HepG2 (cell line): Measurements from ENCODE around the gene WDR31. TPM values are rescaled to one million over a fixed set of nuclear protein-coding genes. Genes with fewer than 3 reads are reported as not detected.

Experiments used
- ATAC-seq: fragments of 200-7000 bp; cut with Tn5 transposase; 3 replicates; pipeline ENCODE4 v1.9.1; 2020; ENCODE audit warnings: mild to moderate bottlenecking, moderate library complexity
- BruUV-seq: library from RNA; stranded (reverse); fragments of 400-500 nt; replicated peaks from 2 replicates; lab custom pipeline; 2021; lab: Mats Ljungman, UMichigan
- CTCF ChIA-PET: fragments of 300-600 bp; formaldehyde crosslinking; extraction: SDS; loops from one replicate; lab custom pipeline; 2021; ENCODE audit warnings: low total read pairs, inconsistent platforms, low intra/inter-chr PET ratio; lab: Yijun Ruan, JAX
- POLR2A ChIA-PET: fragments of 350-600 bp; sonication (Branson Sonifier 250); formaldehyde crosslinking; loops from one replicate; lab custom pipeline; 2020; ENCODE audit warnings: antibody characterized with exemption, inconsistent platforms; lab: Yijun Ruan, JAX
- DNase-seq: peaks from one replicate; pipeline ENCODE4 v3.0.0-alpha.2; 2015; ENCODE audit warnings: low spot score
- FAIRE-seq: peaks from 3 replicates; lab custom pipeline; 2011; peaks lifted over from hg19 to GRCh38; lab: Jason Lieb, UNC
- H2AFZ ChIP-seq: one replicate; pipeline ENCODE4 v1.6.1; 2011; ENCODE audit warnings: low read length, inconsistent platforms
- H3K27ac ChIP-seq: fragments of 300-600 bp; 3 replicates; pipeline ENCODE4 v1.8.0; 2011; ENCODE audit warnings: mixed run types, mild to moderate bottlenecking, mixed read lengths, low read length, inconsistent platforms; ENCODE audit not compliant: insufficient read depth; ENCODE audit errors: extremely low read length
- H3K27me3 ChIP-seq, 2 experiments: fragments of 200-600 bp in 1 of 2; 2 replicates in 1 of 2; 3 replicates in 1 of 2; pipeline versions ENCODE4 v1.6.0 to v1.8.0; 2011; ENCODE audit warnings: low read length in 2 of 2, mild to moderate bottlenecking in 2 of 2, moderate library complexity in 2 of 2, inconsistent platforms in 1 of 2; ENCODE audit not compliant: insufficient read depth in 2 of 2, control insufficient read depth in 1 of 2
- H3K36me3 ChIP-seq, 2 experiments: fragments of 200-600 bp in 1 of 2; replicated peaks in 1 of 2; 2 replicates in 1 of 2; 3 replicates in 1 of 2; pipeline versions ENCODE4 v1.5.1 to v1.8.0; 2011; ENCODE audit warnings: low read length in 2 of 2, inconsistent platforms in 1 of 2; ENCODE audit not compliant: insufficient read depth in 2 of 2, control insufficient read depth in 1 of 2
- H3K4me1 ChIP-seq: 2 replicates; pipeline ENCODE4 v1.5.1; 2012; ENCODE audit warnings: low read length, inconsistent platforms; ENCODE audit not compliant: insufficient read depth
- H3K4me2 ChIP-seq: 2 replicates; pipeline ENCODE4 v1.6.0; 2011; ENCODE audit warnings: low read depth, low read length, inconsistent platforms
- H3K4me3 ChIP-seq, 3 experiments: fragments of 200-600 bp in 1 of 3; sonication (generic), shearing (Covaris generic) in 1 of 3; replicated peaks in 1 of 3; 2 replicates each; pipeline ENCODE4 v1.5.1; 2011 to 2016; ENCODE audit warnings: low read length in 3 of 3, inconsistent platforms in 2 of 3, low read depth in 2 of 3, mild to moderate bottlenecking in 2 of 3, control low read depth in 1 of 3, mixed read lengths in 1 of 3; ENCODE audit not compliant: insufficient read depth in 1 of 3
- H3K79me2 ChIP-seq: one replicate; pipeline ENCODE4 v1.6.1; 2011; ENCODE audit warnings: low read length, inconsistent platforms; ENCODE audit not compliant: insufficient read depth
- H3K9ac ChIP-seq: 2 replicates; pipeline ENCODE4 v1.6.0; 2011; ENCODE audit warnings: mild to moderate bottlenecking, low read depth, low read length, inconsistent platforms; ENCODE audit not compliant: insufficient read depth
- H3K9me3 ChIP-seq: 2 replicates; pipeline ENCODE4 v1.5.1; 2012; ENCODE audit warnings: mild to moderate bottlenecking, low read length
- H4K20me1 ChIP-seq: 2 replicates; pipeline ENCODE4 v1.6.0; 2011; ENCODE audit warnings: inconsistent platforms, mild to moderate bottlenecking, low read length, moderate library complexity; ENCODE audit not compliant: insufficient read depth
- ATF7 ChIP-seq, 2 experiments: fragments of 450-650 bp in 1 of 2; sonication (generic) in 1 of 2; formaldehyde crosslinking in 1 of 2; IDR thresholded peaks; 2 replicates each; pipeline versions ENCODE4 v1.4.0 to v1.6.1; 2016 to 2020; ENCODE audit warnings: antibody characterized with exemption in 1 of 2, mild to moderate bottlenecking in 1 of 2, missing genetic modification reagents in 1 of 2
- ZNF282 ChIP-seq: fragments of 450-650 bp; IDR thresholded peaks from 2 replicates; pipeline ENCODE4 v1.6.1; 2018; ENCODE audit not compliant: partially characterized antibody
- WGBS: methylation state at CpG from one replicate; pipeline ENCODE4 v1.1.6; 2017; ENCODE audit warnings: low lambda C conversion rate; 5-methylcytosine and 5-hydroxymethylcytosine counted together
- in situ Hi-C: cut with HindIII; loops from 2 replicates; pipeline ENCODE4 v1.10.0; 2017; ENCODE audit warnings: low pct_unique_long_range_greater_than_20kb; ENCODE audit not compliant: extremely low pct_ligation_motif_present
- intact Hi-C: fragments of 100-400 bp; cut with micrococcal nuclease; formaldehyde crosslinking; loops from one replicate; pipeline ENCODE4 v1.10.0; 2022; ENCODE audit not compliant: unreplicated experiment
- polyA plus RNA-seq, 8 experiments: library from polyadenylated mRNA; depleted of rRNA in 3 of 8; stranded (reverse) in 7 of 8; unstranded in 1 of 8; fragments of >200 nt; fragmentation: Illumina TruSeq in 4 of 8; extraction: Trizol in 4 of 8; gene quantifications; 2 replicates each; pipeline versions ENCODE4 v1.2.1 to v1.2.3, GENCODE V29; 2011 to 2016; ENCODE audit warnings: low read depth in 4 of 8, missing spikeins in 1 of 8, mixed read lengths in 1 of 8; ENCODE audit not compliant: insufficient read depth in 1 of 8
- total RNA-seq, 5 experiments: library from RNA; depleted of rRNA; stranded (reverse); fragments of >200 nt; fragmentation: Illumina TruSeq; extraction: Trizol; gene quantifications; 2 replicates each; pipeline ENCODE4 v1.2.3, GENCODE V29; 2016; ENCODE audit warnings: low read depth in 1 of 5
- TF ChIP-seq, protein P1 (sequence below): sonication (generic); formaldehyde crosslinking; IDR thresholded peaks from 2 replicates; pipeline ENCODE4 v1.4.0; 2020; ENCODE audit warnings: missing genetic modification reagents
- TF ChIP-seq, protein P2 (sequence below): IDR thresholded peaks from 2 replicates; pipeline ENCODE4 v1.6.1; 2016; ENCODE audit warnings: low read depth, borderline replicate concordance

Gene WDR31
- total and polyA plus RNA-seq, 2 of the 13 experiments (the other 11 are each of a cell fraction or from before 2014, with no cell fraction given): 0.33 to 1.7 TPM

DNA sequence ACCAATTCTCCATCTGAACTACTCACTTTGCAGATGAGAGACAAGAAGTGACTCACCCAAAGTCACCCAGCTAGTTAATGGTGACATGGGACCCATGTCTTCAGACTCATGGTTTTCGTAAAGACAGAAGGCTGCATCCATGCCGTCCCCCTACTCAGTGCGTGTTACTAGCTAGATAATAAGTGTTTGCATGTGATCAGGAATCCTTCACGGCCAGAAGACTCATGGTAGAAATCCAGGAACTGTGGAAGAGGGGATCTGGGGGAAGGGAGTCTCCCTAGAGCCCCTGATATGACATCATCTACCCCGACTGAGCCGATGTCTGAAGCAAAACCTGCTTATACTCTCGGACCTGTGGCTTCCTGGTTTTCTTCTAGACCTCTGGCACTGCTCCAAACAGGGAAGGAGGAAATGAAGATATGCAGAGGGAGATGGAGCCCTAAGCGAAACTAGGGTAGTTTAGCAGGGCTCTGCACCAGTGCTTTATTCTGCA is 40.2 kb downstream of the WDR31 start:
- H3K79me2 ChIP-seq: no peaks in the 10 kb centered on the region
- no peak overlapping the region for H3K27ac ChIP-seq
- no peak overlapping the region for H2AFZ ChIP-seq
- H3K36me3 ChIP-seq: no peaks in the 10 kb centered on the region
- no peaks in the 10 kb centered on the region for H3K9me3 ChIP-seq
- FAIRE-seq: no peak
- no peaks in the 10 kb centered on the region for H4K20me1 ChIP-seq
- H3K4me3 ChIP-seq: no peak overlapping the region
- DNase-seq: no peak
- in situ Hi-C loops: no loop called here
- H3K4me2 ChIP-seq: no peak overlapping the region
- ATAC-seq: no peak
- H3K9ac ChIP-seq: no peak overlapping the region
- WGBS: 58% methylated on average over 8 of the region's 8 CpGs
- H3K27me3 ChIP-seq: no peaks in the 10 kb centered on the region; a peak in 1 of 5 replicates
- CTCF ChIA-PET: no interaction called here
- no TSS peak for BruUV-seq
- POLR2A ChIA-PET: no interaction called here
- peaks cover 31% of the 10 kb centered on the region for H3K4me1 ChIP-seq
- intact Hi-C loops: no loop called here
- TF ChIP-seq, protein P1, sequence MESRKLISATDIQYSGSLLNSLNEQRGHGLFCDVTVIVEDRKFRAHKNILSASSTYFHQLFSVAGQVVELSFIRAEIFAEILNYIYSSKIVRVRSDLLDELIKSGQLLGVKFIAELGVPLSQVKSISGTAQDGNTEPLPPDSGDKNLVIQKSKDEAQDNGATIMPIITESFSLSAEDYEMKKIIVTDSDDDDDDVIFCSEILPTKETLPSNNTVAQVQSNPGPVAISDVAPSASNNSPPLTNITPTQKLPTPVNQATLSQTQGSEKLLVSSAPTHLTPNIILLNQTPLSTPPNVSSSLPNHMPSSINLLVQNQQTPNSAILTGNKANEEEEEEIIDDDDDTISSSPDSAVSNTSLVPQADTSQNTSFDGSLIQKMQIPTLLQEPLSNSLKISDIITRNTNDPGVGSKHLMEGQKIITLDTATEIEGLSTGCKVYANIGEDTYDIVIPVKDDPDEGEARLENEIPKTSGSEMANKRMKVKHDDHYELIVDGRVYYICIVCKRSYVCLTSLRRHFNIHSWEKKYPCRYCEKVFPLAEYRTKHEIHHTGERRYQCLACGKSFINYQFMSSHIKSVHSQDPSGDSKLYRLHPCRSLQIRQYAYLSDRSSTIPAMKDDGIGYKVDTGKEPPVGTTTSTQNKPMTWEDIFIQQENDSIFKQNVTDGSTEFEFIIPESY (CRISPR knock-in tag): no peak
- TF ChIP-seq ATF7 (IDR thresholded peaks at IDR 0.05): 0 out of 2 replicates have a peak, but pooled peaks have one; percentile 20
- TF ChIP-seq ATF7 (CRISPR knock-in tag; IDR thresholded peaks at IDR 0.05): no peak
- TF ChIP-seq, protein P2, sequence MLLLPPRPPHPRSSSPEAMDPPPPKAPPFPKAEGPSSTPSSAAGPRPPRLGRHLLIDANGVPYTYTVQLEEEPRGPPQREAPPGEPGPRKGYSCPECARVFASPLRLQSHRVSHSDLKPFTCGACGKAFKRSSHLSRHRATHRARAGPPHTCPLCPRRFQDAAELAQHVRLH (CRISPR knock-in tag): no peak
- TF ChIP-seq ZNF282: no peak
